HL-60 (cell line): ENCODE measurements around the gene SPATA3.

Source experiments
- DNase-seq, 2 experiments: peaks; one replicate each; pipeline ENCODE4 v3.0.0-alpha.2; 2010 to 2020; ENCODE audit warnings: low read depth in 1 of 2, low spot score in 1 of 2
- H3K27ac ChIP-seq: fragments of 250-450 bp; sonication (Bioruptor Pico); replicated peaks from 2 replicates; pipeline ENCODE4 v1.5.1; 2020; ENCODE audit warnings: mild to moderate bottlenecking, moderate library complexity
- H3K27me3 ChIP-seq: fragments of 250-450 bp; sonication (Bioruptor Pico); 2 replicates; pipeline ENCODE4 v1.5.1; 2021; ENCODE audit warnings: mild to moderate bottlenecking, moderate library complexity; ENCODE audit not compliant: insufficient read depth, poor library complexity, severe bottlenecking
- H3K4me3 ChIP-seq: replicated peaks from 2 replicates; pipeline ENCODE4 v1.5.1; 2011; ENCODE audit warnings: mild to moderate bottlenecking, control low read depth, low read length; ENCODE audit not compliant: insufficient read depth
- GABPA ChIP-seq: IDR thresholded peaks from 2 replicates; pipeline ENCODE4 v1.6.1; 2012; ENCODE audit warnings: low read depth
- POLR2AphosphoS5 ChIP-seq: IDR thresholded peaks from 2 replicates; pipeline ENCODE4 v1.6.1; 2012; ENCODE audit warnings: low read depth
- SPI1 ChIP-seq: IDR thresholded peaks from 2 replicates; pipeline ENCODE4 v1.6.1; 2012; ENCODE audit warnings: low read depth, mild to moderate bottlenecking, borderline replicate concordance
- TF ChIP-seq, protein P1 (sequence below): IDR thresholded peaks from one replicate; pipeline ENCODE4 v1.5.1; 2011; ENCODE audit warnings: low read length, control low read depth, inconsistent platforms; ENCODE audit not compliant: insufficient read depth
- TF ChIP-seq, protein P2 (sequence below): IDR thresholded peaks from 2 replicates; pipeline ENCODE4 v1.6.1; 2012; ENCODE audit warnings: low read depth; ENCODE audit not compliant: insufficient replicate concordance

SPATA3 gene

DNA sequence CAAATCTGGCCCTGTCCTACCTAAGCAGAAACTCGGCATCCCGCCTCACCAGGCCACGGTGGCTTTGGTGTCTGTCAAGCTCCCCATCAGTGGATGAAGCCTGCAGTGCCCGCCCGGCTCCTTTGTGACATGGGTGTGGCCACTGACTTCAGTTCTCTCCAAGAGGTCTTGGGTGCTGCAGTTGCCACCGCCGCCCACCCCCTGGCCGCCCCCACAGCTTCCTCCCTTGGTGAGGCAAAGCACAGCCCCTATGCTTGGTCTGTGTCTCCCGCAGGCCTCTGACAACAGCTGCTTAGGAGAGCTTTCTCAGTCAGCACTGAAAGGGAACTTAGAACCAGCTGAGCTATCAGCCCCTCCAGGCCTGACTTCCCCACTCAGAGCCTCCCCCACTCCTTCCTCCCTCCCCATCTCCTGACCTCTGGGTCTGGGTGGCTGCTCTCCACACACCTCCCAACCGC lies 48.0 kb upstream of the SPATA3 start:
- DNase-seq: peak; percentile 55 to 62
- H3K27me3 ChIP-seq: no peaks in the 10 kb centered on the region
- H3K27ac ChIP-seq: no peak overlapping the region

DNA sequence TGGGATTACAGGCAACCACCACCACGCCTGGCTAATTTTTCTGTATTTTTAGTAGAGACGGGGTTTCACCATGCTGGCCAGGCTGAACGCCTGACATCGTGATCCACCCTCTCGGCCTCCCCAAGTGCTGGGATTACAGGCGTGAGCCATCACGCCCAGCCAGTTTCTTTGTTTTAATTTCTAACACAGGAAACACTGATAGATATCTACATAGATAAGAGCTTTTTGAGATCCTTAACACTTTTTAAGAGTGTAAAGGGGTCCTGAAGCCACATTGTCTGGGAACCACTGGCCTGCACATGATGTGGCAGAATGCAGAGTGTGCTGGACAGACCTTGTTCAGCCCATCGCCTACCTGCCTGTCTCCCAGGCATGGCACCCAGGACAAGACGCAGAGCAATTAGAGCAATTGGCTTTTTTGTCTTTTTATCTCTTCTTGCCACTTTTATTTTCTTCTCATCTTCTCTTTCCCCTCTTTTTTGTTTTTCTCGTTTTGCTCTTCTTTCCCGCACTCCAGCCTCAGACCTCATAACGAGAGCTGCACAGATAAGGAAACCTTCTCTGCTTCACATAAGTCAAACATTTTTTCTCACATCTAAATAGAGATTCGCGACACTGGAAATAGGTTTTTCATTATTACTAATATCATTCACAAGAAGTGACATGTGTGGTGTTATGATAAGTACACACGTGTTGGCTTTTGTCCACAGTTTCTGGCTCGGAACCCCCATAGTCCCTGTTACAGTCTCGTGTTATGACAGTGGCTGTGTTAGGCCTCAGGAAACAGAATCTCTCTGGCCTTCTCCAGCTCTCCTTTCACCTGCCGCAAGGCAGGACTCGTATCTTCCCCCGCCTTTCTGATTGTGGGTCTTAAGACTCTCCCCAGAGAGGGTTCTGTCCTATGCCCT lies 45.7 kb upstream of the SPATA3 start:
- H3K4me3 ChIP-seq: no peak overlapping the region
- no peak overlapping the region for H3K27ac ChIP-seq
- DNase-seq: no peak
- H3K27me3 ChIP-seq: no peaks in the 10 kb centered on the region
- TF ChIP-seq SPI1: no peak
- TF ChIP-seq, protein P1, sequence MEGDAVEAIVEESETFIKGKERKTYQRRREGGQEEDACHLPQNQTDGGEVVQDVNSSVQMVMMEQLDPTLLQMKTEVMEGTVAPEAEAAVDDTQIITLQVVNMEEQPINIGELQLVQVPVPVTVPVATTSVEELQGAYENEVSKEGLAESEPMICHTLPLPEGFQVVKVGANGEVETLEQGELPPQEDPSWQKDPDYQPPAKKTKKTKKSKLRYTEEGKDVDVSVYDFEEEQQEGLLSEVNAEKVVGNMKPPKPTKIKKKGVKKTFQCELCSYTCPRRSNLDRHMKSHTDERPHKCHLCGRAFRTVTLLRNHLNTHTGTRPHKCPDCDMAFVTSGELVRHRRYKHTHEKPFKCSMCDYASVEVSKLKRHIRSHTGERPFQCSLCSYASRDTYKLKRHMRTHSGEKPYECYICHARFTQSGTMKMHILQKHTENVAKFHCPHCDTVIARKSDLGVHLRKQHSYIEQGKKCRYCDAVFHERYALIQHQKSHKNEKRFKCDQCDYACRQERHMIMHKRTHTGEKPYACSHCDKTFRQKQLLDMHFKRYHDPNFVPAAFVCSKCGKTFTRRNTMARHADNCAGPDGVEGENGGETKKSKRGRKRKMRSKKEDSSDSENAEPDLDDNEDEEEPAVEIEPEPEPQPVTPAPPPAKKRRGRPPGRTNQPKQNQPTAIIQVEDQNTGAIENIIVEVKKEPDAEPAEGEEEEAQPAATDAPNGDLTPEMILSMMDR: no peak
- TF ChIP-seq GABPA: no peak
- TF ChIP-seq, protein P2, sequence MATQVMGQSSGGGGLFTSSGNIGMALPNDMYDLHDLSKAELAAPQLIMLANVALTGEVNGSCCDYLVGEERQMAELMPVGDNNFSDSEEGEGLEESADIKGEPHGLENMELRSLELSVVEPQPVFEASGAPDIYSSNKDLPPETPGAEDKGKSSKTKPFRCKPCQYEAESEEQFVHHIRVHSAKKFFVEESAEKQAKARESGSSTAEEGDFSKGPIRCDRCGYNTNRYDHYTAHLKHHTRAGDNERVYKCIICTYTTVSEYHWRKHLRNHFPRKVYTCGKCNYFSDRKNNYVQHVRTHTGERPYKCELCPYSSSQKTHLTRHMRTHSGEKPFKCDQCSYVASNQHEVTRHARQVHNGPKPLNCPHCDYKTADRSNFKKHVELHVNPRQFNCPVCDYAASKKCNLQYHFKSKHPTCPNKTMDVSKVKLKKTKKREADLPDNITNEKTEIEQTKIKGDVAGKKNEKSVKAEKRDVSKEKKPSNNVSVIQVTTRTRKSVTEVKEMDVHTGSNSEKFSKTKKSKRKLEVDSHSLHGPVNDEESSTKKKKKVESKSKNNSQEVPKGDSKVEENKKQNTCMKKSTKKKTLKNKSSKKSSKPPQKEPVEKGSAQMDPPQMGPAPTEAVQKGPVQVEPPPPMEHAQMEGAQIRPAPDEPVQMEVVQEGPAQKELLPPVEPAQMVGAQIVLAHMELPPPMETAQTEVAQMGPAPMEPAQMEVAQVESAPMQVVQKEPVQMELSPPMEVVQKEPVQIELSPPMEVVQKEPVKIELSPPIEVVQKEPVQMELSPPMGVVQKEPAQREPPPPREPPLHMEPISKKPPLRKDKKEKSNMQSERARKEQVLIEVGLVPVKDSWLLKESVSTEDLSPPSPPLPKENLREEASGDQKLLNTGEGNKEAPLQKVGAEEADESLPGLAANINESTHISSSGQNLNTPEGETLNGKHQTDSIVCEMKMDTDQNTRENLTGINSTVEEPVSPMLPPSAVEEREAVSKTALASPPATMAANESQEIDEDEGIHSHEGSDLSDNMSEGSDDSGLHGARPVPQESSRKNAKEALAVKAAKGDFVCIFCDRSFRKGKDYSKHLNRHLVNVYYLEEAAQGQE: no peak

More for the DNA sequence above, 48.0 kb upstream of the SPATA3 start:
- no peak overlapping the region for H3K4me3 ChIP-seq
- TF ChIP-seq POLR2AphosphoS5 (no peak), GABPA (no peak), SPI1 (peak; percentile 55; the same call in 1 of the 2 replicates)
- TF ChIP-seq, protein P1: no peak

DNA sequence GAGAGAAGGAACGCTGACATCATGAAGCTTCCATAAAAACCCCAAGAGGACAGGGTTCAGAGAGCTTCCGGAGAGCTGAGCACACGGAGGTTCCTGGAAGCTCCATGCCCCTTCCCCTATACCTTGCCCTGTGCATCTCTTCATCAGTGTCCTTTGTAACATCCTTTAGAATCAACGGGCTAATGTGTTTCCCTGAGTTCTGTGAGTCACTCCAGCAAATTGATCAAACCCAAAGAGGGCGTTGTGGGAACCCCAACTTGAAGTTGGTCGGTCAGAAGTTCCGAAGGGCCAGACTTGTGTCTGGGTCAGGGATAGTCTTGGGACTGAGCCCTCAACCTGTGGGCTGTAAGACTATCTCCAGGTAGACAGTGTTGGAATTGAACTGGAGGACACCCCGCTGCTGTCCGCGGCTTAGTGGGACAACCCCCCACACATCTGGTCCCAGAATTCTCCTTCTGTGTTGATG lies 45.0 kb upstream of the SPATA3 start:
- H3K27ac ChIP-seq: no peak overlapping the region
- no peak for DNase-seq
- TF ChIP-seq, protein P2: no peak
- TF ChIP-seq, protein P1: no peak
- no peak for TF ChIP-seq GABPA
- TF ChIP-seq SPI1: no peak
- no peak for TF ChIP-seq POLR2AphosphoS5
- H3K27me3 ChIP-seq: no peaks in the 10 kb centered on the region
- no peak overlapping the region for H3K4me3 ChIP-seq
